ENCODE data around the gene ALOX15B. TPM values are rescaled to one million over a fixed set of nuclear protein-coding genes. Genes with fewer than 3 reads are reported as not detected.

Gene ALOX15B
- total RNA-seq, 6 experiments from 2014 or later: 0.22 to 2.2 (median 0.72) TPM

GRCh38 chr17:8048236-8048635 lies 9.4 kb downstream of the ALOX15B start:
- no peak overlapping the region for H3K4me3 ChIP-seq
- no peaks in the 10 kb centered on the region for H3K36me3 ChIP-seq
- H3K27ac ChIP-seq: no peak overlapping the region
- intact Hi-C loops (cut with DNase I): loop anchor here in 1 of 2 donors (10.0 kb wide), 1 partner anchor 143 kb away; no protein-coding TSS in a partner anchor
- H3K9me3 ChIP-seq: no peaks in the 10 kb centered on the region
- no peaks in the 10 kb centered on the region for H3K4me1 ChIP-seq
- DNase-seq (no peak), ATAC-seq (no peak)
- no peaks in the 10 kb centered on the region for H3K27me3 ChIP-seq
- WGBS (ENCODE audit: insufficient coverage, low coverage, low lambda C conversion rate, missing lambda C conversion rate): no CpG with 5 or more reads among the region's 12 CpGs
- TF ChIP-seq CTCF (IDR thresholded peaks at IDR 0.05) (no peak), POLR2A (IDR thresholded peaks at IDR 0.05) (no peak)

GRCh38 chr17:8048736-8049135 lies 9.9 kb downstream of the ALOX15B start:
- ATAC-seq: no peak
- DNase-seq: no peak
- TF ChIP-seq POLR2A (IDR thresholded peaks at IDR 0.05) (no peak), CTCF (IDR thresholded peaks at IDR 0.05) (no peak)
- intact Hi-C loops (cut with DNase I): loop anchor here in 1 of 2 donors (10.0 kb wide), 1 partner anchor 144 kb away; no protein-coding TSS in a partner anchor
- H3K27me3 ChIP-seq: no peaks in the 10 kb centered on the region
- no peak overlapping the region for H3K27ac ChIP-seq
- no peak overlapping the region for H3K4me3 ChIP-seq
- H3K9me3 ChIP-seq: no peaks in the 10 kb centered on the region
- WGBS (ENCODE audit: insufficient coverage, low coverage, low lambda C conversion rate, missing lambda C conversion rate): 60% methylated on average over 4 of the region's 8 CpGs
- H3K4me1 ChIP-seq: no peaks in the 10 kb centered on the region
- H3K36me3 ChIP-seq: no peaks in the 10 kb centered on the region

GRCh38 chr17:8051831-8052230 lies 13.0 kb downstream of the ALOX15B start:
- TF ChIP-seq CTCF (IDR thresholded peaks at IDR 0.05): no peak
- TF ChIP-seq POLR2A (IDR thresholded peaks at IDR 0.05): no peak
- DNase-seq: no peak
- H3K4me3 ChIP-seq: no peak overlapping the region
- no peaks in the 10 kb centered on the region for H3K27me3 ChIP-seq
- intact Hi-C loops (cut with DNase I): no loop called here
- 70% methylated on average over 6 of the region's 7 CpGs for WGBS (ENCODE audit: insufficient coverage, low coverage, low lambda C conversion rate, missing lambda C conversion rate)
- H3K4me1 ChIP-seq: peaks cover 0 to 12% (median 0%) of the 10 kb centered on the region in 4 donors
- ATAC-seq: no peak
- no peaks in the 10 kb centered on the region for H3K36me3 ChIP-seq
- no peak overlapping the region for H3K27ac ChIP-seq
- H3K9me3 ChIP-seq: no peaks in the 10 kb centered on the region

- WGBS (ENCODE audit: insufficient coverage, low coverage, low lambda C conversion rate, missing lambda C conversion rate): 69% methylated on average over 5 of the region's 6 CpGs
- ATAC-seq: no peak
- Histone ChIP-seq H3K36me3 (no peaks in the 10 kb centered on the region), H3K4me1 (peaks cover 0 to 15% (median 2%) of the 10 kb centered on the region in 4 donors), H3K4me3 (no peak overlapping the region), H3K27me3 (no peaks in the 10 kb centered on the region), H3K9me3 (no peaks in the 10 kb centered on the region), H3K27ac (no peak overlapping the region)
- DNase-seq: no peak
- TF ChIP-seq CTCF (IDR thresholded peaks at IDR 0.05) (no peak), POLR2A (IDR thresholded peaks at IDR 0.05) (no peak)
- intact Hi-C loops (cut with DNase I): no loop called here
These were observed 13.7 kb downstream of the ALOX15B start for GRCh38 chr17:8052256-8053252.
